Psoas muscle (tissue), 8 donors: Measurements from ENCODE around the gene VWA5B2. TPM values are rescaled to one million over a fixed set of nuclear protein-coding genes. Genes with fewer than 3 reads are reported as not detected.
A peak's percentile ranks its signal among the peaks of the same experiment; 100 is the strongest.

Experiments used
- ATAC-seq, 4 donors: fragments of 200-7000 bp; cut with Tn5 transposase; one replicate each; pipeline ENCODE4 v1.9.1; 2020; ENCODE audit warnings: moderate library complexity in 3 of 4, mild to moderate bottlenecking in 2 of 4
- DNase-seq, 2 donors: peaks; one replicate each; pipeline ENCODE4 v3.0.0-alpha.2; 2020
- H3K27ac ChIP-seq: fragments of 200-600 bp; one replicate; pipeline ENCODE4 v1.8.0; 2022
- H3K27me3 ChIP-seq, 3 donors: fragments of 200-600 bp in 1 of 3; one replicate each; pipeline versions ENCODE4 v1.6.1 to v1.8.0; 2013 to 2022; ENCODE audit warnings: low read length in 2 of 3, mild to moderate bottlenecking in 2 of 3, moderate library complexity in 1 of 3; ENCODE audit not compliant: insufficient read depth in 3 of 3
- H3K36me3 ChIP-seq, 2 donors: fragments of 200-600 bp in 1 of 2; one replicate each; pipeline versions ENCODE4 v1.6.1 to v1.8.0; 2013 to 2022; ENCODE audit warnings: low read depth in 1 of 2, mild to moderate bottlenecking in 1 of 2, moderate library complexity in 1 of 2; ENCODE audit not compliant: insufficient read depth in 1 of 2
- H3K4me1 ChIP-seq: fragments of 200-600 bp; one replicate; pipeline ENCODE4 v1.8.0; 2022
- H3K4me3 ChIP-seq: fragments of 200-600 bp; one replicate; pipeline ENCODE4 v1.8.0; 2022; ENCODE audit warnings: mild to moderate bottlenecking
- H3K9me3 ChIP-seq: fragments of 200-600 bp; one replicate; pipeline ENCODE4 v1.8.0; 2022
- WGBS, 3 donors: extraction: QIAGEN DNeasy Blood & Tissue Kit; methylation state at CpG; one replicate each; pipeline versions ENCODE4 v1.1.6 to v1.1.7; 2013; 5-methylcytosine and 5-hydroxymethylcytosine counted together
- intact Hi-C, 2 donors: fragments of 100-400 bp; cut with DNase I; formaldehyde crosslinking; loops; one replicate each; pipeline versions ENCODE4 v1.11.0 to v1.14.2; 2022
- polyA plus RNA-seq, 3 donors: library from polyadenylated mRNA; stranded (reverse); fragments of 200-250 nt; gene quantifications; one replicate each; pipeline ENCODE4 v1.2.3, GENCODE V29; 2013
- total RNA-seq, 4 donors: library from RNA; stranded (reverse); fragmentation: NEBNext Ultra II Directional in 2 of 4; extraction: Animal tissue kit (Norgen Biotek cat#: 25700) in 2 of 4; gene quantifications; one replicate each; pipeline versions ENCODE4 v1.2.1 to v1.2.4, GENCODE V29; 2021 to 2023
- TF ChIP-seq, protein P1 (sequence below): fragments of 200-600 bp; IDR thresholded peaks from one replicate; pipeline ENCODE4 v1.8.0; 2022; ENCODE audit warnings: antibody characterized with exemption
- donor health status: healthy with polysubstance abuse.
- donor health status: DM: no; HTN: no; CAD: no; lungs with moderate emphysema.
- donor health status: Bipolar disorder and iron deficiency.
- donor health status: healthy.
- donor health status: DM: yes; HTN: yes; CAD: no.
- donor health status: DM: no; HTN: no; CAD: no.
- donor health status: DM: no; HTN: no; CAD: no.
- donor health status: DM: yes; HTN: yes; CAD: no.

Gene VWA5B2
- total and polyA plus RNA-seq, 7 donors: 0.03 to 0.26 (median 0.05) TPM; not detected in 3

DNA sequence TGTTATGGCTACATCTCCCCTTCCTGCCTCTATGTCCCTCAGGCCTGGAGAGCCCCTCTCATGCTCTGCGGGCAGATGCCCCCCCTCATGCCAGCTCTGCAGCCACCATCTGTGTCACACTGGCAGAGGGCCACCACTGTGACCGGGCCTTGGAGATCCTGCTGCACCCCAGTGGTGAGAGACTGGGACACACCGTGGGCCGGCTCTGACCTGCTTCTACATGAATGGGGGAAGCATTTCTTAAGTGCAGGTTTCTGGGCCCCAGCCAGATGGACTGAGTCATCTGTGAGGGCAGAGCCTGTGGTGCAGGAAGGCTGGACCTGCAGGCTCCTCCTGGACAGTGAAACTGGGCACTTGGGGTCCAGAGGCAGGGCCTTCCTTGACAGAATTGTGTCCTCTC lies 4.8 kb downstream of the VWA5B2 start:
- peaks cover 0 to 40% (median 18%) of the 10 kb centered on the region in 3 donors for H3K27me3 ChIP-seq
- TF ChIP-seq, protein P1, sequence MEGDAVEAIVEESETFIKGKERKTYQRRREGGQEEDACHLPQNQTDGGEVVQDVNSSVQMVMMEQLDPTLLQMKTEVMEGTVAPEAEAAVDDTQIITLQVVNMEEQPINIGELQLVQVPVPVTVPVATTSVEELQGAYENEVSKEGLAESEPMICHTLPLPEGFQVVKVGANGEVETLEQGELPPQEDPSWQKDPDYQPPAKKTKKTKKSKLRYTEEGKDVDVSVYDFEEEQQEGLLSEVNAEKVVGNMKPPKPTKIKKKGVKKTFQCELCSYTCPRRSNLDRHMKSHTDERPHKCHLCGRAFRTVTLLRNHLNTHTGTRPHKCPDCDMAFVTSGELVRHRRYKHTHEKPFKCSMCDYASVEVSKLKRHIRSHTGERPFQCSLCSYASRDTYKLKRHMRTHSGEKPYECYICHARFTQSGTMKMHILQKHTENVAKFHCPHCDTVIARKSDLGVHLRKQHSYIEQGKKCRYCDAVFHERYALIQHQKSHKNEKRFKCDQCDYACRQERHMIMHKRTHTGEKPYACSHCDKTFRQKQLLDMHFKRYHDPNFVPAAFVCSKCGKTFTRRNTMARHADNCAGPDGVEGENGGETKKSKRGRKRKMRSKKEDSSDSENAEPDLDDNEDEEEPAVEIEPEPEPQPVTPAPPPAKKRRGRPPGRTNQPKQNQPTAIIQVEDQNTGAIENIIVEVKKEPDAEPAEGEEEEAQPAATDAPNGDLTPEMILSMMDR: no peak
- H3K4me1 ChIP-seq: no peaks in the 10 kb centered on the region
- DNase-seq: peak; percentile 69 to 79
- peak; percentile 37 to 72 (median 66) for ATAC-seq
- no peak overlapping the region for H3K27ac ChIP-seq
- H3K36me3 ChIP-seq: no peaks in the 10 kb centered on the region
- WGBS, 3 donors: 11 to 23% (median 12%) methylated on average over 4 of the region's 4 CpGs
- no peak overlapping the region for H3K4me3 ChIP-seq
- intact Hi-C loops: no loop called here
- no peaks in the 10 kb centered on the region for H3K9me3 ChIP-seq

DNA sequence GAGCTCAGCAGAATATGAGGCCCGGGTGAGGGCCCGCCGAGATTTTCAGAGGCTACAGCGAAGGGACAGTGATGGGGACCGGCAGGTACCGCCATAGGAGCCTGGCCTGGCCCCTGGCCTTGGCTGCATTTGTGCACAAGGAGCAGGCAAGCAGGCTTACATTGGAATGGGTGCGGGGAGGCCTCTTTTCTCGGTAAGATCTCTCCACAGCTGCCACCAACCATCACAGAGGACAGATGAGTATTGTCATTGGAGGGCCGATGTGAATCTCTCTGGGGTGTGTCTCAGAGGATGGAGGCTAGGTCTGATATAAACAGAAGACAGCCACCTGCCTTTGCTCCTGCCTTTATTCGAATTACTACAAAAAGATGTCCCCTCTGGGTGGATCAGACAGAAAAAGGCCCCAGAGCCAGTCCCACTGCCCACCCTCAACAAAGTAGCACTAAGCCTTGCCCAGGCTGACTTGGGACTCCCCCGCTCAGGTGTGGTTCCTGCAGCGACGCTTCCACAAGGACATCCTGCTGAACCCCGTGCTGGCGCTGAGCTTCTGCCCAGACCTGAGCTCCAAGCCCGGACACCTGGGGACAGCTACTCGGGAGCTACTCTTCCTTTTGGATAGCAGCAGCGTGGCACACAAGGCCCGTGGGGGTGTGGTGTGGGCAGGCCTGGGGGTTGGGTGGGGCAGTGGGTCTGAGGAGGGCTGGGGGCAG lies 5.4 kb downstream of the VWA5B2 start:
- Histone ChIP-seq H3K36me3 (no peaks in the 10 kb centered on the region), H3K4me3 (no peak overlapping the region), H3K4me1 (no peaks in the 10 kb centered on the region), H3K9me3 (no peaks in the 10 kb centered on the region), H3K27ac (no peak overlapping the region), H3K27me3 (peaks cover 0 to 34% (median 18%) of the 10 kb centered on the region in 3 donors)
- DNase-seq: no peak
- TF ChIP-seq, protein P1: no peak
- 72 to 81% (median 80%) methylated on average over 19 of the region's 19 CpGs for WGBS, 3 donors
- no peak for ATAC-seq
- intact Hi-C loops: no loop called here

DNA sequence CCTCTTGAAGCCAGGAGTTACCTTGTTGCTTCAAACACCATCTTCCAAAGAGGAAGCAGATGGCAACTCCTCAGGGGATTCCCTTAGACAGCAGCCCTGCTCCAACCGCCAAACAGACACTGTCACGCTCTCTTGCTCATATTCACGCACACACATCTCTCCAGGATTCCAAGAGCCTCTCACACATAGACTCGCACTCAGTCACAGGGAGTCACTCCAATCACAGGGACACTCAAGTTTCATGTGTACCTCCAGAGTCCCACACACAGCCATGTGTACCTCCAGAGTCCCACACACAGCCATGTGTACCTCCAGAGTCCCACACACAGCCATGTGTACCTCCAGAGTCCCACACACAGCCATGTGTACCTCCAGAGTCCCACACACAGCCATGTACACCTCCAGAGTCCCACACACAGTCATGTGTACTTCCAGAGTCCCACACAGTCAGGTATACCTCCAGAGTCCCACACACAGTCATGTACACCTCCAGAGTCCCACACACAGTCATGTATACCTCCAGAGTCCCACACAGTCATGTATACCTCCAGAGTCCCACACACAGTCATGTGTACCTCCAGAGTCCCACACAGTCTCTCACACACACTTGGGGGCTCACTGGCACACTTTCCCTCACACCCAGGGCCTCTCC lies 6.1 kb downstream of the VWA5B2 start:
- ATAC-seq: no peak
- no peaks in the 10 kb centered on the region for H3K4me1 ChIP-seq
- intact Hi-C loops: no loop called here
- H3K9me3 ChIP-seq: no peaks in the 10 kb centered on the region
- H3K27me3 ChIP-seq: peaks cover 0 to 27% (median 16%) of the 10 kb centered on the region in 3 donors
- H3K27ac ChIP-seq: no peak overlapping the region
- WGBS, 3 donors: 65 to 77% (median 68%) methylated on average over 4 of the region's 4 CpGs
- H3K4me3 ChIP-seq: no peak overlapping the region
- no peak for DNase-seq
- TF ChIP-seq, protein P1: no peak
- H3K36me3 ChIP-seq: no peaks in the 10 kb centered on the region

DNA sequence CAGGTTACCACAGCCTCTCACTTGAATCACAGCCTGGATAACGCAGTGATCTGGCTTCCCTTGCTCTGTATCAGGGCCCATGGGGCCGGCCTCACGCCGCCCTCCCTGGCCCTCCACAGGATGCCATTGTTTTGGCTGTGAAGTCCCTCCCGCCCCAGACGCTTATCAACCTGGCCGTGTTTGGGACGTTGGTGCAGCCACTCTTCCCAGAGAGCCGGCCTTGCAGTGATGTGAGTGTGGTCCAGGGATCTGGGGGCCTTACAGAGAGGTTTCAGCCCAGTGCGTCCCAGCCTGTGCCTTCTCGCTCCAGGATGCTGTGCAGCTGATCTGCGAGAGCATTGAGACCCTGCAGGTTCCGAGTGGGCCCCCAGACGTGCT lies 6.6 kb downstream of the VWA5B2 start:
- peaks cover 0 to 22% (median 11%) of the 10 kb centered on the region in 3 donors for H3K27me3 ChIP-seq
- H3K36me3 ChIP-seq: no peaks in the 10 kb centered on the region
- no peak overlapping the region for H3K4me3 ChIP-seq
- no peak for ATAC-seq
- TF ChIP-seq, protein P1: no peak
- H3K27ac ChIP-seq: no peak overlapping the region
- H3K9me3 ChIP-seq: no peaks in the 10 kb centered on the region
- H3K4me1 ChIP-seq: no peaks in the 10 kb centered on the region
- intact Hi-C loops: no loop called here
- 45 to 53% (median 52%) methylated on average over 14 of the region's 14 CpGs for WGBS, 3 donors
- DNase-seq: no peak
